HG03039 (cell line): ENCODE data around the gene PODNL1.

Experiments
- ATAC-seq: cut with Tn5 transposase; IDR thresholded peaks from one replicate; pipeline ENCODE4 v1.9.1; 2021; ENCODE audit warnings: mild to moderate bottlenecking, moderate library complexity; ENCODE audit not compliant: unreplicated experiment

The PODNL1 gene

DNA sequence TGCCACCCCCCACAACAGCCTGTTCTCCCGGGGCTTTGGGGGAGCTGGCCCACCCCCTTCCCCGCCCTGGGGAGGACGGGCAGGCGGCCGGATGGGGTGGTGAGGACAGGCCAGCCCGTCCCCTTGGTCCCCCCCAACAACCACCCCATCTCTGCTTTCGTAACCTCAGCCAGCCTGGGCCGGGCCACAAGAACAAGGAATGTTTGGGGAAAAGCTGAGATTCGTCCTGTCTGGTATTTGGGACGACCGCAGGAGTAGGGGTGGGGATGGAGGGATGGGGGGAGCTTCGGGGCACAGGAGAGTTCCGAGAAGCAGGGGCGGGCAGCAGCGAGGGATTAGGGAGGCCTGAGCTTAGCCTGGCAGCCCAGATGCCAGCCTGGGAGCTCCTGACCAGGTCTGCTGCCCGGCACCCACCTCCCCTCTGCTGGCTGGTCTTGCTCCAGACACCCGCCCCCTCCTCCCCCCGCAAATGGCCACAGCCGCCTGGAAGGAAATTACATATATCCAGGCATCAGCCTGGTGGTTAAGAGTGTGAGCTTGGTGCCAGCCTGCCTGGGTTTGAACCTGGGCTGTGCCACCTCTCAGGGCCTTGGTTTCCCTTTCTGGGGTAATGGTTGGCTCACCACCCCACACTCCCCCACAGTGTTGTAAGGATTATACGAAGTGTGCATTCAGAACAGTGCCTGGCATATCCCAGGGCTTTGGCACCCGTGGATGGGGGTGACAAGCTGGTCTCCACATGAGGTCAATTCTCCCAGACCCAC is at the start of gene PODNL1:
PODNL1 (minus strand) TSS at position 117 of the 764 bp plus-strand sequence. CDS start 236 bp downstream, outside the sequence.
- no peak for ATAC-seq

DNA sequence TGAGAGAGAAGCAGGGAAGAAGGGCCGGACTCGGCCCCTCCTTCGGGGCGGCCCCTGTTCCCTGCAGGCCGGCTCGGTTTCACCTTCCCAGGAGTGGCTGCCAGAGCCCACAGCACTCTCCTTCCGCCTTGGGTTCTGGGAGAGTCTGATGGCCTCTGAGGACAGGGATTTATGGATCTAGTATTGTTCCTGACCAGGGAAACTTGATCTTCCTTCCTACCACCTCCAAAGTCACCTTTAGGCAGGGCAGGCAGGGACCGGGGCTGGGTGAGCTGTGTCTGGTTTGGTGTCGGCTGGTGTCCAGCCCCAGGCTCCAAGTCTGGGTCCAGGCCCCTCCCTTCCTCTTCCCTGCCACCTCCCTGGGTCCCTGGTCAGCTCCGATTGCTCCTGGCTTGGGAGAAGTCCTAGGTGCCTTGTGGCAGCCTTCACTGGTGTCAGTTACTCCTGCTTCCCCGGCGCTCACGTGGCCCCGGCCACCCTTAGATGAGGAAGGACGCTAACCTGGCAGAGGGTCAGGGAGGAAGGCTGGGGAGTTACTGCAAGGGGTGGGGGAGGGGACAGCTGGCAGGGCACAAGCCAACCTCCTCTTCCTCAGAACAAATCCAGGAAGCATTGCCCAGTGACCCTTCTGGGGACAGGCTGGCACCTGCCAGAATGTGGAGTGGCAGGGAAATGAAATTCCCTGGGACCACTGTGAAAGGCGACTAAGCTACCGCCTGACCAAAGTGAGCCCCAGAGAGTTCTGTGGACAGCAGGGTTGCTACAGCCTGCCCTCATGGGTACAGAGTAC is 49.1 kb upstream of the PODNL1 start:
- no peak for ATAC-seq

DNA sequence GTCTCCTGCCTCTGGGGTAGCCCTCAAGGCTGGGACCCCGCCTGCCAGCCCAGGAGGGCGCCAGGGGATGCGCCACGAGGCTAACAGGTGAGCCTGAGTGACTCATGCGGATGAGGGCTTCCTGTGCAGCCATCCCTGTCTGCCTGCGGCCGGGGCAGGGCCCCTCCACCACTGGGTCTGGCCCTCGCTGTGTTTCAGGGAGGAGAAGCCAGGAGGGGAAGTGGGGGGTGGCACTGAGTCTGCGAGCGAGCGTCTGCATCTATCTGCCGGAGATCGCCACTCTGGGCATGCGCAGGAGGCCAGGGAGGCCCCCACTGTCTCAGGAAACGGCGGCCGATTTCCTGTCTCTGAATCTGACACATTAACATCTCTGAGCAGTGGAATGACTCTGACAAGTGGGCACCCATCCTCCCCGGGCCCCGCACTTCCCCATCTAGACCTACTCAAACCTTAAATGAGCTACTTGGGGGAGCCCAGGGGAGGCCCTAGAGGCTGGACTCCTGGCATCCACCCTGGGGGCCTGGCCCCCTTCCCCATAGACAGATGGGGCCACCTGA is 48.2 kb upstream of the PODNL1 start:
- peak; percentile 73 for ATAC-seq

GRCh38 chr19:13985771-13986347 is 47.6 kb upstream of the PODNL1 start:
- ATAC-seq = no peak

- no peak for ATAC-seq
Observed at GRCh38 chr19:13984875-13985741, 46.9 kb upstream of the PODNL1 start.

DNA sequence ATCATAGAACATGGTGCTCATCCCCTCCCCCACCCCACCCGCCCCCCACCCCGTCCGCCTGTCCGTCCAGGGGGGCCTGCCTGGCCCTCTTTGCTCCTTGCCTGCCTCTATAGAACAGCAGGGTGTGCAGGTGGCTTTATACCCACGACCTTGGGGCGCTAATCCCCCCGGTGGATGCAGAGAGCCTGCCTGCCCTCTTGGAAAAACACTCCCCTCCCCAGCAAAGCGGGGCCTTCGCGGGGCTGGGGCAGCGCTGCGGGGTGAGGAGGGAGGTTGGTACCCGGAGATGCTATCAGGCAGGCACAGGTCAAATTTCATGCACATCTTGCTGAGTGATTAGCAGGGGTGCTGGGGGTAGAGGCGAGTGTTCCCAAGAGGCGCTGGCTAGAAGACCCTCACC is 46.0 kb upstream of the PODNL1 start:
- no peak for ATAC-seq

- ATAC-seq = no peak
Observed at GRCh38 chr19:13983213-13983889, 45.1 kb upstream of the PODNL1 start.

DNA sequence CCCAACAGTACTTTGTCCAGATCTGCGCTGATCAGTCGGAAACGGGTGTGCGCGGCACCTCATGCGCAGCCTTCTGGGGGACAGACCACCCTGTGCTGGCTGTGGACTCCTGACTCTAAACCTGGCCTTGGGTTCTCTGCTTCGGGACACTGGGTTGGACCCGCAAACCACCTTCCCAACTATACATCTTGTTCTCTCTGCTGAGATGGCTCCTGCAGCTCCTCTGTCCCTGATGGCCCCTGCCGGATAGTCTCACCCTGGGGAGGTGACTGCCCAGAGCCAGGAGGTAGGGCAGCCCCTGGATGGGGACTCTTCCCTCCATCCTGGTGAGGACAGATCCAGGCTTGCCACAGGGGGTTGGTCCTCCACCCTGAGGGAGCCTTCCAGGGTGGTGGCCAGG is 44.6 kb upstream of the PODNL1 start:
- no peak for ATAC-seq

DNA sequence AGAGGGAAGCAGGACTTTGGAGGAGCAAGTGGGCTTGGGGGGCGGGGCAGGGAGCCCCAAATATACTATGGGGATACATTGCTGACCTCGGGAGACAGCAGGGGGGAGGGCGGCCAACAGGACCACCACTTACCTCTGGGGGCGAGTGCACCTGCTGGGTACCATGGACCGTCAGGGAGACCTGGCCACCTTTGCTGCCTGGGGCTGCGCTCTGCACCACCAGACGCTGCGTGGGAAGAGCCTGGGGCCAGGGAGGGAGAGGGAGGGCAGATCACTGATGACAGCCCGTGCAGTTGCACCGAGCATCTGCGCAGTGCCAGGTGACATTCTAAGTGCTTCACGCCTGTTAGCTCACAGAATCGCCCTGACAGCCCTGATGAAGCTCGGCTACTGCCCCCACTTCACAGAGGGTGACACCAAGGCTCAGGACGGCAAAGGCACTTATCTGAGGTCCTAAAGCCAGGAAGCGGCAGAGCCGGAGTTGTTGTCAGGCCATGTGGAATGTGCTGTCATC is 43.8 kb upstream of the PODNL1 start:
- ATAC-seq = no peak

- no peak for ATAC-seq
Observed at GRCh38 chr19:13981467-13981866, 43.2 kb upstream of the PODNL1 start.

- no peak for ATAC-seq
Observed at GRCh38 chr19:13981021-13981420, 42.8 kb upstream of the PODNL1 start.

GRCh38 chr19:13980340-13980739 is 42.1 kb upstream of the PODNL1 start:
- no peak for ATAC-seq

GRCh38 chr19:13979686-13980085 is 41.5 kb upstream of the PODNL1 start:
- ATAC-seq = no peak

GRCh38 chr19:13979244-13979615 is 41.0 kb upstream of the PODNL1 start:
- ATAC-seq = no peak

DNA sequence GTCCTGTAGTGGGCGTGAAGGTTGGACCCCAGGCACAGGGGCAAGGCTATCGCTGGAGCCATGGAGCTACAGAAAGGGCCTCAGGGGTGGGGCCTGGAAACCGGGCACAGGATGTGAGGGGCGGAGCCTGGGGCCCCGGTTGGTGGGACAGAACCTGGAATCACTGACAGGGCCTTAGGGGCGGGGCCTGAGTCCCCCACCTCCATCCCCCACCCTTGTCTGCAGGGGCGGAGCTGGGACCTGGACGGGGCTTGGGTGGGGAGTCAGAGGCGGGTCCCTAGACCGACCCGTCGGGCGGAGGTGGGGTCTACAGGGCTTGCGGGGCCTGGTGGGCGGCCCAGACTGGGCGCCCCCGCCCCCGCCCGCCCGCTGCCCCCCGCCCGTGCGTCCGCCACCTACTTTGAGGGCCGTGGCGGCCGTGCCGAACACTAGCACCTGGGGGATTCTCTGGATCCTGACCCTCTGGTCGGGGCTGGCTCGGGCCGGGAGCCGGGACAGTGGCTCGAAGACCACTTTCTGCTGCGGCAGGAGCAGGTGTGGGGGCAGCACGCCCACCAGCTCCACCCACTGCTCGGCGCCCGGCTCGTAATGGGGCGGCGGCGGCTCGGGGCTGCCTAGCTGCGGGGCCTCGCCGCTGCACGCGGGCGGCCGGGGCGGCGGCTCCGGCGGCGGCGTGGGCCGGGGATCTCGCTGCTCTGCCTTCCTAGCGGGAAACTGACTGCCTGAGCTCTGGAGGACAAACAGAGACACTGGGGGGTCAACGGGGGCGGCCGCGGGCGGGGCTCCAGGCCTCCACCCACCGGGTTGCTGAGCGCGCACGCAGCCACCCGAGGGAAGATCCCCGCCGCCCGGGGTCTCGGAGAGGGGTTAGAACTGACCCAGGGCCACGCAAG is 40.4 kb upstream of the PODNL1 start:
- no peak for ATAC-seq

GRCh38 chr19:13977803-13978202 is 39.6 kb upstream of the PODNL1 start:
- no peak for ATAC-seq

GRCh38 chr19:13976446-13976845 is 38.2 kb upstream of the PODNL1 start:
- no peak for ATAC-seq

DNA sequence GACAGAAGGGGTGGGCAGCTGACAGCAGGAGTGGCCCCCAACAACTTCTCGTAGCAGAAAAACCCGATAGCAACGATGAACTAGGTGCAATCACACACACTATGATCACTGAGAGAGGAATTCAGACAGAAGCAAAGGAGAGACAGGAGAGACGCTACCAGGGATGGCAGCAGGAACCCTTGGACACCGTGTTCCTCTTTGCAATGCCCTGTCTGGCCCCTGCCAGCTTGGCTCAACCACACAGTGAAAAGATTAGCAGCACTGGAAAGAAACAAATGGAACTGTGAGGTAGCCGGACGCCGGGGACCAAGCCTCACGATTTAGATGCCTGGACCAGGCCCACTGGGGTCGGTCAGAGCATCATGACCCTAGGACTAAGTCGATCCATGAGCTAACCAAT is 37.7 kb upstream of the PODNL1 start:
- ATAC-seq = no peak

GRCh38 chr19:13974073-13974472 is 35.9 kb upstream of the PODNL1 start:
- ATAC-seq = no peak
